SK-N-MC (cell line): ENCODE measurements around the gene KCNQ1OT1.

Experiments
- EZH2 ChIP-seq: fragments of 200-600 bp; sonication (generic); IDR thresholded peaks from one replicate; pipeline ENCODE4 v1.6.1; 2017; ENCODE audit warnings: antibody characterized with exemption
- FOXP2 ChIP-seq: optimal IDR thresholded peaks from 2 replicates; pipeline ENCODE3; 2011; ENCODE audit warnings: mild to moderate bottlenecking, moderate library complexity; ENCODE audit not compliant: insufficient read depth; ENCODE audit errors: extremely low read length, control extremely low read depth
- POLR2AphosphoS5 ChIP-seq: IDR thresholded peaks from 2 replicates; pipeline ENCODE4 v1.6.1; 2012; ENCODE audit warnings: mild to moderate bottlenecking, low read depth, low read length, borderline replicate concordance

DNA sequence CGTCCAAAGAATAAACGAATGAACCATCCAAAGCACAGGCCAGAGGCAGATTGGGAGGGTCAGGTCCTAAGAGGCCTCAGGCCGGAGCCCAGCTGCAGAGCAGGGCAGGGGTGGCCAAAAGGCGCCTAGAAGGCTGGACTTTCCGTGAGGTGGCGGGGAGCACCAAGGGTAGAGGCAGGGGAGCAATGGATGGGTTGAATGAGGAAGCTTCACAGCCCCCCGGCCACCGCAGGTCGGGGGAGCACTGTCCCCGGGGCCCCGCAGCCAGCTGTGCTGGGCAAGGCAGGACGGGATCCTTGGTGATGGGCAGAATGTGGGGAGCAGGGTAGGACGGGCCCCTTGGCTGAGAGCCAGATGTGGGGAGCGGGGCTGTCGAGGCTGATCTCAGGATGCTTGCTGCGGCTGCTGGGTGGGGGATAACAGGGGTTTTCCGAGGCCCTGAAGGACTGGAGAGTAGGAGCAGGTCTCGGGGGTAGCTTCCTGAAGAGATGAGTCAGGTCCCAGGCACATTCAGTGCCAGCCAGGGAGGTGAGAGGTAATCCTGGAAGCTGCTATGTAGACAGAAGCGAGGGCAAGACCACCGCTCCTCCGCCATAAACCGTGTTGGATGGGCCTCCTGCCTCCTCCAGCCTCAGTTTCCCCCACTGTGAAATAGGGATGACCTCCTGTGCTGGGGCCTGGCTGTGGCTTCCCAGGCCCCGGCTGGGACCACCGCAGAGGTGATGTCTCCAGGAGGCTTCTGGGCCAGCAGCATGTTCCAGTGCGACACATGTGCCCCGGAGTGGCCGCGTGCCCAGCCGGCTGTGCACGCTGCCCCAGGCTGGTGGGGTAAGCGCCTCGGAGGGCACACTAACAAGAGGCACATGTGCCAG, 34.6 kb upstream of the KCNQ1OT1 start:
- no peak for TF ChIP-seq POLR2AphosphoS5
- TF ChIP-seq EZH2 = no peak
- no peak for TF ChIP-seq FOXP2
